Progenitor cell of endocrine pancreas (in vitro differentiated cells): Measurements from ENCODE around the gene ETNK2. TPM values are rescaled to one million over a fixed set of nuclear protein-coding genes. Genes with fewer than 3 reads are reported as not detected.

ENCODE experiments used
- DNase-seq: peaks from one replicate; pipeline ENCODE4 v3.0.0; 2021; ENCODE audit warnings: low spot score; ENCODE audit not compliant: unreplicated experiment
- H3K27ac Mint-ChIP-seq: 2 replicates; pipeline ENCODE4 v1.8.0; 2021; ENCODE audit warnings: mild to moderate bottlenecking, moderate library complexity, mixed read lengths
- H3K27me3 Mint-ChIP-seq: 2 replicates; pipeline ENCODE4 v1.8.0; 2021; ENCODE audit warnings: mixed read lengths
- H3K36me3 Mint-ChIP-seq: 2 replicates; pipeline ENCODE4 v1.8.0; 2022; ENCODE audit warnings: mixed read lengths; ENCODE audit not compliant: insufficient read depth
- H3K4me1 Mint-ChIP-seq: 2 replicates; pipeline ENCODE4 v1.8.0; 2021; ENCODE audit warnings: low read depth, mixed read lengths
- H3K4me3 Mint-ChIP-seq: 2 replicates; pipeline ENCODE4 v1.8.0; 2021; ENCODE audit warnings: low read depth, mild to moderate bottlenecking, moderate library complexity, mixed read lengths
- H3K9me3 Mint-ChIP-seq: 2 replicates; pipeline ENCODE4 v1.8.0; 2021; ENCODE audit warnings: low read depth, mixed read lengths
- total RNA-seq: library from RNA; stranded (reverse); gene quantifications from 2 replicates; pipeline ENCODE4 v1.2.1, GENCODE V29; 2021
- TF ChIP-seq, protein P1 (sequence below): fragments of 200-600 bp; sonication (generic); IDR thresholded peaks from one replicate; pipeline ENCODE4 v1.5.0; 2021; ENCODE audit warnings: antibody characterized with exemption, mild to moderate bottlenecking; ENCODE audit not compliant: unreplicated experiment

Gene ETNK2
- total RNA-seq, 1 donor from 2014 or later = 22.6 TPM

DNA sequence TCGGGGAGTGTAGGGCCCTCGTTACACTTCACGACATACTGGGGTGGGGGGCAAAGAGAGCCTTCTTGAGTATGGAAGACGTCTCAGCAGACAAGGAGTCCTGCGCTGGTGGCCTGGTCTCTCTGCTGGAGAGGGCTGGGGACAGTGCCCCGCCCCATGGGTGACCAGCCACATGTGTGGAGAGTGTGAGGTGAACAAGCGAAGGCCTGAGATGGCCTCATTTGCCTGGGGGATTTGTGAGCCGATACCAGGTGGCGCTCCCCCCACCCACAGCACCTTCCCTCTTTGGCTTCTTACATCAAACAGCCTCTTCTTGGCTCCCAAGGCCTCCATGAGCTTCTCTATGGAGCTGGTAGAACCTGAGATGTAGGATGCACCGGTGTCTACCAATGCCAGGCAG, 4.0 kb upstream of the ETNK2 start:
- TF ChIP-seq, protein P1, sequence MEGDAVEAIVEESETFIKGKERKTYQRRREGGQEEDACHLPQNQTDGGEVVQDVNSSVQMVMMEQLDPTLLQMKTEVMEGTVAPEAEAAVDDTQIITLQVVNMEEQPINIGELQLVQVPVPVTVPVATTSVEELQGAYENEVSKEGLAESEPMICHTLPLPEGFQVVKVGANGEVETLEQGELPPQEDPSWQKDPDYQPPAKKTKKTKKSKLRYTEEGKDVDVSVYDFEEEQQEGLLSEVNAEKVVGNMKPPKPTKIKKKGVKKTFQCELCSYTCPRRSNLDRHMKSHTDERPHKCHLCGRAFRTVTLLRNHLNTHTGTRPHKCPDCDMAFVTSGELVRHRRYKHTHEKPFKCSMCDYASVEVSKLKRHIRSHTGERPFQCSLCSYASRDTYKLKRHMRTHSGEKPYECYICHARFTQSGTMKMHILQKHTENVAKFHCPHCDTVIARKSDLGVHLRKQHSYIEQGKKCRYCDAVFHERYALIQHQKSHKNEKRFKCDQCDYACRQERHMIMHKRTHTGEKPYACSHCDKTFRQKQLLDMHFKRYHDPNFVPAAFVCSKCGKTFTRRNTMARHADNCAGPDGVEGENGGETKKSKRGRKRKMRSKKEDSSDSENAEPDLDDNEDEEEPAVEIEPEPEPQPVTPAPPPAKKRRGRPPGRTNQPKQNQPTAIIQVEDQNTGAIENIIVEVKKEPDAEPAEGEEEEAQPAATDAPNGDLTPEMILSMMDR = no peak
- Mint-ChIP-seq H3K27ac (no peak overlapping the region), H3K27me3 (peaks cover 32% of the 10 kb centered on the region), H3K4me1 (no peaks in the 10 kb centered on the region), H3K9me3 (no peaks in the 10 kb centered on the region), H3K4me3 (no peak overlapping the region), H3K36me3 (no peaks in the 10 kb centered on the region)
- DNase-seq = no peak

DNA sequence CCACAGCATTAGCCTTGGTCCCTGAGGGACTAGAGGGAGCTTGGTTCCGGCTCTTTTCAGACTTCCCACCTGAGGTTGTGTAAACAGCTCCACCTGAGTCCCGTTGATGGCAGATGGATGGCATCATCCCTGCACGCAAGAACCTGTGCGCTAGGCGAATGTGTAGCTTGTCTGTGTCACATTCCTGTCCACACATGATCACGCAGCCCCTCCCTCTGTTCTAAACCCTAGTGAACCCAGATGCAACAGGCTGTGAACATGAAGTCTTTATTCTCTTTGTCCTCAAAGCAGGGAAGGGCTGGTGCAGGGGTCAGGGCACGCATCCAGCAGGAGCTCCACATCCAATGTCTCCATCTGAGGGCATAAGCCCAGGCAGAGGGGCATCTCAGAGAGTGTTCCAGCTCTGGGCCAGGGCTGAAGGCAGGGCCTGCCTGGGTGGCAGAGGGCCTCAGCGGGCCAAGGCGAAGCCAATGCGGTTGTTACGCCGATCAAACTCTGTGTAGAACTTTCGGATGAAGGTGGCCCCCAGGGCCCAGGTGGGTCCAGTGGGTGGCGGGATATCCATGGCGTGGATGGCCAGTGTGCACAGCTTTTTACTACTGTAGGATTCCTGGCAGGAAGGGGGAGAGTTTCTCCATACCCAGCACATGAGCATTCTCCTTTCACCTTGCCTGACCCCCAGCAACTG, 2.9 kb upstream of the ETNK2 start:
- DNase-seq = no peak
- H3K4me3 Mint-ChIP-seq = no peak overlapping the region
- TF ChIP-seq, protein P1 = no peak
- no peaks in the 10 kb centered on the region for H3K4me1 Mint-ChIP-seq
- H3K9me3 Mint-ChIP-seq = no peaks in the 10 kb centered on the region
- H3K36me3 Mint-ChIP-seq = no peaks in the 10 kb centered on the region
- H3K27ac Mint-ChIP-seq = no peak overlapping the region
- peaks cover 34% of the 10 kb centered on the region for H3K27me3 Mint-ChIP-seq

DNA sequence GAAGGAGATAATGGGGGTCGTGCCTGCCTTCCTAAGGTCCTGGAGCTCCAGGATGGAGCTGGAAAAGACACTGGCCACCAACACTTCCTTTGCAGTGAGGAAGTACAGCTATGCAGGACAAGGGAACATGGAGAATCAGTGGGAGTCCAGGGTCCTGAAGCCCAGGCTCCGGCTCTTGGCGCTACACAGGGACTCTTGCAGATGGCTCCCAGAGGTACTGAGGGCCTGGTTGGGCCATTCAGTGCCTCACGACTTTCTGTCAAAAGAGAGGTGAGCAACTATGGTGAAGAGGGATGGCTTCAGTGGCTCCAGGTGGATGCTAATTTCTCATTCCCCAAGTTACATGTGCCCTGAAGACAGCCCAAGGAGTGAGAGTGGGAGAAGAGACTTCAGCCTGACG, 1.8 kb upstream of the ETNK2 start:
- Mint-ChIP-seq H3K27me3 (peaks cover 37% of the 10 kb centered on the region), H3K4me1 (no peaks in the 10 kb centered on the region), H3K4me3 (no peak overlapping the region), H3K27ac (no peak overlapping the region), H3K9me3 (no peaks in the 10 kb centered on the region), H3K36me3 (no peaks in the 10 kb centered on the region)
- no peak for DNase-seq
- TF ChIP-seq, protein P1 = no peak

DNA sequence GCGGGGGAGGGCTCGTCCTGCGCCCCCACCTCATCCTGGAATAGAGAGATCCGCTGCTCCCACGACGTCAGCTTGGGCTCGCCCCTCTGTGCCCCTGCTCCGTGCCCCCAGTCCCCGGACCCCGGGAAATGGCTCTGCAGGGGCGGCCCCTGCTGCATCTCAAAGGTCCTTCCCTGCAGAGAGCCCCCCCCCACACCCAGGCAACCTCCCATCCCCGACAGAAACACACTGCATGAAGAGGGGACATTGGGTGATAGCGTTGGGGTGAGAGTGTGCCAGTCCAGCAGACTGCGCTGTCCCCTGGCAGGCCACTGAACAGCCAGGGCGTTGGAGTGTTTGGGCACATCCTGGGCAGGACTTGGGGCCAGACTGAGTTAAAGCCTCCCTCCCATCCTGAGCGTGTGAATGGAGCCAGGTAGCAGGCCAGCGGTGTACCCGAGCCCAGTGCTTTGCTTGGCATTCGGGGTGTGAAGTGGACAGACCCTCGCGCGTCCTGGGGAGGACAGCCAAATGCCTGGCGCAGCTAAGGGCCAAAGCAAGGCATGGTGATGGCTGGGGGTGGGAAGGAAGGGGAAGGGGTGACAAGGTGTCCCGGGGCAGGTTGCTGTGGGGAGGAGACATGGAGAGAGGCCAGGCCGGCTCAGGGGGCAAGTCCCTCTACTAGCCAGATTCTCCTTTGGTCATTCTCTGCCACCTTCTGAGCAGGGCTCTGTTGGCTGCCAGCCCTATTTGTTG, 633 bp upstream of the ETNK2 start:
- H3K4me3 Mint-ChIP-seq = peak overlapping the region; percentile 74
- H3K27me3 Mint-ChIP-seq = peaks cover 30% of the 10 kb centered on the region
- TF ChIP-seq, protein P1 = no peak
- DNase-seq = no peak
- H3K27ac Mint-ChIP-seq = no peak overlapping the region
- H3K9me3 Mint-ChIP-seq = no peaks in the 10 kb centered on the region
- no peaks in the 10 kb centered on the region for H3K4me1 Mint-ChIP-seq
- H3K36me3 Mint-ChIP-seq = no peaks in the 10 kb centered on the region

DNA sequence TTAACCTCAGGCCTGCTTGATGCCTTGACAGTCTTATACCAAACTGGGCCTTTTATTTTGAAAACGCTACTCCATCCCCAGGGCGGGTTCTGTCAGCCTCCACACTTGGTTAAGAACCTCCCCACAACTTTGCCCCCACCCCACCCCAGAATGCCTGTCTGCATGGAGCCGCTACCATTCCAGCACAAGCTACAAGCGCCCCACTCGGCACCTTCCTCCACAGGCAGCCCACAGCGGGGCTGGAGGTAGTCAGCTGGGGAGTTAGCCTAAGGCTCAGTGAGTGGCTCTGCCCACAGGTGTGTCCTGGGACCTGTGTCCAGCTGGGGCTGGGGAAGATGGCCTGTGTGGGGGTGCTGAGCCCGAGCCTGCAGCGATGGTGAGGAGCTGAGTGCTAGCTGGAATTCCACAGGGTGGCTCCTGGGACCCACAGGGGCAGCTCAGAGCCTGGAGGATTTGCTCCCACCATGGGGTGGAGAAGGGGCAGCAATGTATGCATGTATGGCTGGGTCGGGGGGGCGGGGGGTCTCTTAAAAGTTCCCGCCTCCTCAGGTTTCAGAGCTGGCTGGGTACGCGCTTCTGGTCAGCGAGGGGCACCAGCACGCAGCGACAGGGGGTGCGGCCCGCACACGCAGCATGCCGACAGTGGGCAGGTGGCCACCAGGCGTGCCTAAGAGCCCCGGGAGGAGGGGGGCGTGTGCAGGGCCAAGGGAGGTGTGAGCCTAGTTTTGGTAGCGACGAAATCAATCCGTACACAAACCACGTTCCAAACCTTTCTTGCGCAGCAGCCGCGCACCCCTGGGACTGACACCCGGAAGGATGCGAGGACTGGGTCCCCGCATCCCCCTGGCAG, 917 bp downstream of the ETNK2 start:
- H3K27me3 Mint-ChIP-seq = peaks cover 20% of the 10 kb centered on the region
- H3K4me3 Mint-ChIP-seq = peak overlapping the region; percentile 76
- no peaks in the 10 kb centered on the region for H3K36me3 Mint-ChIP-seq
- no peak overlapping the region for H3K27ac Mint-ChIP-seq
- TF ChIP-seq, protein P1 = peak; percentile 20
- no peaks in the 10 kb centered on the region for H3K4me1 Mint-ChIP-seq
- H3K9me3 Mint-ChIP-seq = no peaks in the 10 kb centered on the region
- no peak for DNase-seq
